ENCODE data around the gene LHX3.

- TF ChIP-seq EZH2 (IDR thresholded peaks at IDR 0.05; ENCODE audit: borderline replicate concordance, insufficient read depth, low read length, poor library complexity, severe bottlenecking), result no peak
- no peak for TF ChIP-seq CTCF (IDR thresholded peaks at IDR 0.05; ENCODE audit: poor library complexity, severe bottlenecking)
- no peak for TF ChIP-seq EP300 (conservative IDR thresholded peaks at IDR 0.05; ENCODE audit: poor library complexity, severe bottlenecking)
- TF ChIP-seq SMC3 (conservative IDR thresholded peaks at IDR 0.05; ENCODE audit: poor library complexity), result no peak
- TF ChIP-seq REST (IDR thresholded peaks at IDR 0.05; ENCODE audit: borderline replicate concordance), result no peak
Measured at GRCh38 chr9:136226680-136227407, 21.9 kb upstream of the LHX3 start.
